ENCODE data around the gene DOCK9. TPM values are rescaled to one million over a fixed set of nuclear protein-coding genes. Genes with fewer than 3 reads are reported as not detected.

DOCK9 gene
- total RNA-seq, 1 experiment from 2014 or later = 36.6 TPM

DNA sequence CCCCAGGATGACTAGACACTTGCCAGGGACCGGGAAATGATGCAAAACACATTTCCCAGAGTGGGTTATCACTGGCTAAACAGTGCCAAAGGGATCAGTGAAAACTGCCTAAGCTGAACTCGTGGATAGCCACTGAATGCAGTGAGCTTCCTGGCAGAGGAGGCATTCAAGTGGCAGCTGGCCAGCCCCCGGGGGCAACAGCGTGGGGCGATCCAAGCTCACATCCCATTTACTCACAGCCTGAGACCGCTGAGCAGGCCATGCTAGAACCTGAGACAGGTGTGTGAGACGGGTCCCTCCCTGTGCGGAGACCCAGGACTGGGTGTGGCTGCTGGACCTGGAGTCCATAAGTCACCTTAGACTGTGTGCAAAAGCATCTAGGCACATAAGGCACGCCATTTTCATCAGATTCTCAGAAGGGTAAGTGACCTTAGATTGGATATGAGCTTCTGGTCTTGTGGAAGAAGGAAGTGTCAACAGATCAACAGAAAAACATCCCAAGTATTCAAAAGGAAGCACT lies 173.5 kb downstream of the DOCK9 start:
- H3K27ac Mint-ChIP-seq = no peak overlapping the region
- CTCF ChIA-PET = no interaction called here
- no peak for DNase-seq (ENCODE audit: low spot score)

More for the DNA sequence above, 173.5 kb downstream of the DOCK9 start:
- POLR2A ChIA-PET = no interaction called here
- no peaks in the 10 kb centered on the region for H3K9me3 Mint-ChIP-seq
- H3K4me3 Mint-ChIP-seq = no peak overlapping the region
- no peaks in the 10 kb centered on the region for H3K27me3 Mint-ChIP-seq (ENCODE audit: low read depth)
- no peaks in the 10 kb centered on the region; the same call in 1 of the 2 replicates for H3K36me3 Mint-ChIP-seq
- ATAC-seq = no peak
- peaks cover 30% of the 10 kb centered on the region for H3K4me1 Mint-ChIP-seq
- TF ChIP-seq FOXK1 (CRISPR knock-in tag; IDR thresholded peaks at IDR 0.05) = no peak
- TF ChIP-seq, protein P1, sequence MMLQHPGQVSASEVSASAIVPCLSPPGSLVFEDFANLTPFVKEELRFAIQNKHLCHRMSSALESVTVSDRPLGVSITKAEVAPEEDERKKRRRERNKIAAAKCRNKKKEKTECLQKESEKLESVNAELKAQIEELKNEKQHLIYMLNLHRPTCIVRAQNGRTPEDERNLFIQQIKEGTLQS (CRISPR knock-in tag; conservative IDR thresholded peaks at IDR 0.05) = no peak
- no peak for TF ChIP-seq JAZF1 (CRISPR knock-in tag; IDR thresholded peaks at IDR 0.05)
- TF ChIP-seq NFE2L1 (CRISPR knock-in tag; IDR thresholded peaks at IDR 0.05) = no peak
- TF ChIP-seq, protein P2, sequence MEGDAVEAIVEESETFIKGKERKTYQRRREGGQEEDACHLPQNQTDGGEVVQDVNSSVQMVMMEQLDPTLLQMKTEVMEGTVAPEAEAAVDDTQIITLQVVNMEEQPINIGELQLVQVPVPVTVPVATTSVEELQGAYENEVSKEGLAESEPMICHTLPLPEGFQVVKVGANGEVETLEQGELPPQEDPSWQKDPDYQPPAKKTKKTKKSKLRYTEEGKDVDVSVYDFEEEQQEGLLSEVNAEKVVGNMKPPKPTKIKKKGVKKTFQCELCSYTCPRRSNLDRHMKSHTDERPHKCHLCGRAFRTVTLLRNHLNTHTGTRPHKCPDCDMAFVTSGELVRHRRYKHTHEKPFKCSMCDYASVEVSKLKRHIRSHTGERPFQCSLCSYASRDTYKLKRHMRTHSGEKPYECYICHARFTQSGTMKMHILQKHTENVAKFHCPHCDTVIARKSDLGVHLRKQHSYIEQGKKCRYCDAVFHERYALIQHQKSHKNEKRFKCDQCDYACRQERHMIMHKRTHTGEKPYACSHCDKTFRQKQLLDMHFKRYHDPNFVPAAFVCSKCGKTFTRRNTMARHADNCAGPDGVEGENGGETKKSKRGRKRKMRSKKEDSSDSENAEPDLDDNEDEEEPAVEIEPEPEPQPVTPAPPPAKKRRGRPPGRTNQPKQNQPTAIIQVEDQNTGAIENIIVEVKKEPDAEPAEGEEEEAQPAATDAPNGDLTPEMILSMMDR (IDR thresholded peaks at IDR 0.05) = no peak
- no peak for TF ChIP-seq GRHL2 (CRISPR knock-in tag; IDR thresholded peaks at IDR 0.05; ENCODE audit: insufficient replicate concordance, severe bottlenecking)
- TF ChIP-seq MYBL2 (CRISPR knock-in tag; IDR thresholded peaks at IDR 0.05) = no peak
- no peak for TF ChIP-seq SMAD4 (CRISPR knock-in tag; IDR thresholded peaks at IDR 0.05)
- TF ChIP-seq NR1H2 (CRISPR knock-in tag; IDR thresholded peaks at IDR 0.05) = no peak
- TF ChIP-seq OVOL2 (CRISPR knock-in tag; IDR thresholded peaks at IDR 0.05; ENCODE audit: borderline replicate concordance) = no peak
- TF ChIP-seq, protein P3, sequence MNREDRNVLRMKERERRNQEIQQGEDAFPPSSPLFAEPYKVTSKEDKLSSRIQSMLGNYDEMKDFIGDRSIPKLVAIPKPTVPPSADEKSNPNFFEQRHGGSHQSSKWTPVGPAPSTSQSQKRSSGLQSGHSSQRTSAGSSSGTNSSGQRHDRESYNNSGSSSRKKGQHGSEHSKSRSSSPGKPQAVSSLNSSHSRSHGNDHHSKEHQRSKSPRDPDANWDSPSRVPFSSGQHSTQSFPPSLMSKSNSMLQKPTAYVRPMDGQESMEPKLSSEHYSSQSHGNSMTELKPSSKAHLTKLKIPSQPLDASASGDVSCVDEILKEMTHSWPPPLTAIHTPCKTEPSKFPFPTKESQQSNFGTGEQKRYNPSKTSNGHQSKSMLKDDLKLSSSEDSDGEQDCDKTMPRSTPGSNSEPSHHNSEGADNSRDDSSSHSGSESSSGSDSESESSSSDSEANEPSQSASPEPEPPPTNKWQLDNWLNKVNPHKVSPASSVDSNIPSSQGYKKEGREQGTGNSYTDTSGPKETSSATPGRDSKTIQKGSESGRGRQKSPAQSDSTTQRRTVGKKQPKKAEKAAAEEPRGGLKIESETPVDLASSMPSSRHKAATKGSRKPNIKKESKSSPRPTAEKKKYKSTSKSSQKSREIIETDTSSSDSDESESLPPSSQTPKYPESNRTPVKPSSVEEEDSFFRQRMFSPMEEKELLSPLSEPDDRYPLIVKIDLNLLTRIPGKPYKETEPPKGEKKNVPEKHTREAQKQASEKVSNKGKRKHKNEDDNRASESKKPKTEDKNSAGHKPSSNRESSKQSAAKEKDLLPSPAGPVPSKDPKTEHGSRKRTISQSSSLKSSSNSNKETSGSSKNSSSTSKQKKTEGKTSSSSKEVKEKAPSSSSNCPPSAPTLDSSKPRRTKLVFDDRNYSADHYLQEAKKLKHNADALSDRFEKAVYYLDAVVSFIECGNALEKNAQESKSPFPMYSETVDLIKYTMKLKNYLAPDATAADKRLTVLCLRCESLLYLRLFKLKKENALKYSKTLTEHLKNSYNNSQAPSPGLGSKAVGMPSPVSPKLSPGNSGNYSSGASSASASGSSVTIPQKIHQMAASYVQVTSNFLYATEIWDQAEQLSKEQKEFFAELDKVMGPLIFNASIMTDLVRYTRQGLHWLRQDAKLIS (CRISPR knock-in tag; IDR thresholded peaks at IDR 0.05; ENCODE audit: borderline replicate concordance) = no peak
- no peak for TF ChIP-seq ZNF671 (CRISPR knock-in tag; IDR thresholded peaks at IDR 0.05)
- TF ChIP-seq, protein P4, sequence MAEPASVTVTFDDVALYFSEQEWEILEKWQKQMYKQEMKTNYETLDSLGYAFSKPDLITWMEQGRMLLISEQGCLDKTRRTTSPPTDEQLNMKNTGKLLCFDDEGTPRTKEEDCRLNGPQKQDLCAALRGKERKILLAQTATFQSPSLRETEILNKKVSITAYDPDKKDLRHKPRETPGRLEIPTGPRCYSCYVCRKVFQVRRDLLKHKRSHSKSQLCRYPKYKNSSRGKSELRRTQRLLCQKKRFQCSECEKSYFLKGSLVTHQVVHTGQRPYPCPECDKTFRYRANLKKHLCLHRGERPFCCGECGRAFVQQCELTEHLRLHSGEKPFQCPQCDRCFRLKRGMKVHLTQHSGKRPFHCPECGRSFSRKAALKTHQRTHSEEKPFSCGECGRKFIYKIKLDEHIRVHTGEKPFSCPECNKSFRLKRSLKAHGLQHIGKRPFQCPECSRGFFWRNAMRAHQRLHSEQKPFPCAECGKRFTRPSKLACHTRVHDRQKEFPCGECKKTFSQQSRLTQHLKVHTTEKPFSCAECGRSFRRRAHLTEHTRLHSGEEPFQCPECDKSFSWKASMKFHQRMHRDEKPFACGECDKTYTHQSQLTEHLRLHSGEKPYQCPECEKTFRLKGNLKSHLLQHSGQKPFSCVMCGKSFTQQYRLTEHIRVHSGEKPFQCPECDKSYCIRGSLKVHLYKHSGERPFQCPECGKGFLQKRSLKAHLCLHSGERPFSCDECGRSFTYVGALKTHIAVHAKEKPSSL (CRISPR knock-in tag; conservative IDR thresholded peaks at IDR 0.05) = no peak
- TF ChIP-seq, protein P5, sequence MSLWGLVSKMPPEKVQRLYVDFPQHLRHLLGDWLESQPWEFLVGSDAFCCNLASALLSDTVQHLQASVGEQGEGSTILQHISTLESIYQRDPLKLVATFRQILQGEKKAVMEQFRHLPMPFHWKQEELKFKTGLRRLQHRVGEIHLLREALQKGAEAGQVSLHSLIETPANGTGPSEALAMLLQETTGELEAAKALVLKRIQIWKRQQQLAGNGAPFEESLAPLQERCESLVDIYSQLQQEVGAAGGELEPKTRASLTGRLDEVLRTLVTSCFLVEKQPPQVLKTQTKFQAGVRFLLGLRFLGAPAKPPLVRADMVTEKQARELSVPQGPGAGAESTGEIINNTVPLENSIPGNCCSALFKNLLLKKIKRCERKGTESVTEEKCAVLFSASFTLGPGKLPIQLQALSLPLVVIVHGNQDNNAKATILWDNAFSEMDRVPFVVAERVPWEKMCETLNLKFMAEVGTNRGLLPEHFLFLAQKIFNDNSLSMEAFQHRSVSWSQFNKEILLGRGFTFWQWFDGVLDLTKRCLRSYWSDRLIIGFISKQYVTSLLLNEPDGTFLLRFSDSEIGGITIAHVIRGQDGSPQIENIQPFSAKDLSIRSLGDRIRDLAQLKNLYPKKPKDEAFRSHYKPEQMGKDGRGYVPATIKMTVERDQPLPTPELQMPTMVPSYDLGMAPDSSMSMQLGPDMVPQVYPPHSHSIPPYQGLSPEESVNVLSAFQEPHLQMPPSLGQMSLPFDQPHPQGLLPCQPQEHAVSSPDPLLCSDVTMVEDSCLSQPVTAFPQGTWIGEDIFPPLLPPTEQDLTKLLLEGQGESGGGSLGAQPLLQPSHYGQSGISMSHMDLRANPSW (CRISPR knock-in tag; conservative IDR thresholded peaks at IDR 0.05; ENCODE audit: low read depth) = no peak
- no peak for TF ChIP-seq CREM (CRISPR knock-in tag; IDR thresholded peaks at IDR 0.05)
- TF ChIP-seq, protein P6, sequence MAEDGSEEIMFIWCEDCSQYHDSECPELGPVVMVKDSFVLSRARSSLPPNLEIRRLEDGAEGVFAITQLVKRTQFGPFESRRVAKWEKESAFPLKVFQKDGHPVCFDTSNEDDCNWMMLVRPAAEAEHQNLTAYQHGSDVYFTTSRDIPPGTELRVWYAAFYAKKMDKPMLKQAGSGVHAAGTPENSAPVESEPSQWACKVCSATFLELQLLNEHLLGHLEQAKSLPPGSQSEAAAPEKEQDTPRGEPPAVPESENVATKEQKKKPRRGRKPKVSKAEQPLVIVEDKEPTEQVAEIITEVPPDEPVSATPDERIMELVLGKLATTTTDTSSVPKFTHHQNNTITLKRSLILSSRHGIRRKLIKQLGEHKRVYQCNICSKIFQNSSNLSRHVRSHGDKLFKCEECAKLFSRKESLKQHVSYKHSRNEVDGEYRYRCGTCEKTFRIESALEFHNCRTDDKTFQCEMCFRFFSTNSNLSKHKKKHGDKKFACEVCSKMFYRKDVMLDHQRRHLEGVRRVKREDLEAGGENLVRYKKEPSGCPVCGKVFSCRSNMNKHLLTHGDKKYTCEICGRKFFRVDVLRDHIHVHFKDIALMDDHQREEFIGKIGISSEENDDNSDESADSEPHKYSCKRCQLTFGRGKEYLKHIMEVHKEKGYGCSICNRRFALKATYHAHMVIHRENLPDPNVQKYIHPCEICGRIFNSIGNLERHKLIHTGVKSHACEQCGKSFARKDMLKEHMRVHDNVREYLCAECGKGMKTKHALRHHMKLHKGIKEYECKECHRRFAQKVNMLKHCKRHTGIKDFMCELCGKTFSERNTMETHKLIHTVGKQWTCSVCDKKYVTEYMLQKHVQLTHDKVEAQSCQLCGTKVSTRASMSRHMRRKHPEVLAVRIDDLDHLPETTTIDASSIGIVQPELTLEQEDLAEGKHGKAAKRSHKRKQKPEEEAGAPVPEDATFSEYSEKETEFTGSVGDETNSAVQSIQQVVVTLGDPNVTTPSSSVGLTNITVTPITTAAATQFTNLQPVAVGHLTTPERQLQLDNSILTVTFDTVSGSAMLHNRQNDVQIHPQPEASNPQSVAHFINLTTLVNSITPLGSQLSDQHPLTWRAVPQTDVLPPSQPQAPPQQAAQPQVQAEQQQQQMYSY (CRISPR knock-in tag; IDR thresholded peaks at IDR 0.05) = no peak
- no peak for TF ChIP-seq ZNF396 (CRISPR knock-in tag; IDR thresholded peaks at IDR 0.05; ENCODE audit: borderline replicate concordance)

Data from WTC11 (cell line).